Amniotic stem cell (primary cell): Measurements from ENCODE around the gene MIEF2.

Experiments
- DNase-seq: peaks from one replicate; lab custom pipeline; 2025; lab: John Stamatoyannopoulos, UW

MIEF2 gene

DNA sequence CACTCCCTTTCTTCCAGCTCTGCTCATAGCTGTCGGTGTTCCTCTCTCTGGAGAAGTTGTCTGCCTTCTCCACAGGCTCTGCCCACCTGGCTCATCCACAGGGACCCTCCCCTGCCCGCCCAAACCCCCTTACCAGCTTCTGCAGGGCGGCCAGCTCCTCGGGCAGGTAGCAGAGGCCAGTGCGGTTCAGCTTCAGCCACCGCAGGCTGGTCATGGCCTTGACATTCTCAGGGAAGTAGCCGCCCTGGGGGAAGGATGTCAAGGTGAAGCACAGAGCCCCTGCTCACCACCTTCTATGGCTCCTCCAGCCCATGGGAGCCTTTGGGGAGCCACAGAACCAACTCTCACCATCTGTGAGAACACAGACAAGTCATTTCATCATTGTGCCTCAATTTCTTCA lies 3.7 kb upstream of the MIEF2 start:
- DNase-seq: no peak

DNA sequence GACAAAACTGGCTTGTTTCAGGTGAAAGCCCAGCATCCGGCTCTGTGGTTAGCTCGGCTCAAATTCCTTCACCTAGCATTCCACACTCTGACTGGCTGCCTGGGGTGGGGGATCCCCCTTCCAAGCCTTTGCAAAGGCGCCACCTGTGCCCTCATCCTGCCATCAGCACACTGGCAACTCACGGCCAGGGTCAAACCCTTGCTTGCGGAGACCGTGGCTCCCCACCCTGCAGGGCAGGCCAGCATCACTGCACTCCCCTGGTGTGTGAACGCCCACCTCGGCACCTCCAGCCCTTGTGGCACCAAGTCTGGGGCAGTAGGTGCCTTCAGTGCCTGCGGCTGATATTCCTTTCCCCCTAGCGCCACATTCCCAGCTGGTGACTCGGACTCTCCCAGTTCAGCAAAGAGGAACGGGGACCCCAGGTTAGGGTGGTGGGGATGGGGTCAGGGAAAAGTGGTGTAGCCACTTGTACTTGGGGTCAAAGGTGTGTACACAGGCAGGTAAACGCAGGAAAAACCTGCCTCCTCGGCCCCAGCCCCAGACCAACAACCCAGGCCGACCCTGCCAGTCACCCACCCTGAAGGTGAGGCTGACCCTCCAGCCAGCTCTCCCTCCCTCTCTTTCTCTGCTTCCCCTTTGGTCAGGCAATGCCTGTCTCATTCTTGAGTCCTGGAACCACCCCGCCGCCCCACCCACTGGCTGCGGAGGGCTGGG lies 3.0 kb upstream of the MIEF2 start:
- DNase-seq: no peak

DNA sequence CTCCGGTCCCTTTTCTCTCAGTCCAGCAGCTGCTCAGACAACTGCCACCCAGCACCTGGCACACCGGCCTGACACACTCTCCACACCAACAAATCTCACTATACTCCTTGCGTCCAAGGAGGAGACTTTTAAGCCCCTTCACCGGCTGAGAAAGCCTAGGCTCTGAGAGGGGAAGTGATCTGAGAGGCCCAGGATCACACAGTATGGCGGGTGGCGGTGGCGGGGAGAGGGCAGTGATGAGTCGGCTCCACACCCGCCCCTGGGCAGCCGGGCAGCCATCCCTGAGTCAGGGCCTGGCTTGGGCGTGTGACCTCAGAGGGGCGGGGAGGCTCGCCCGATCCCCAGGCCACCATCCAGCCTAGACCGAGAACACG lies 2.5 kb upstream of the MIEF2 start:
- DNase-seq: peak; percentile 51

DNA sequence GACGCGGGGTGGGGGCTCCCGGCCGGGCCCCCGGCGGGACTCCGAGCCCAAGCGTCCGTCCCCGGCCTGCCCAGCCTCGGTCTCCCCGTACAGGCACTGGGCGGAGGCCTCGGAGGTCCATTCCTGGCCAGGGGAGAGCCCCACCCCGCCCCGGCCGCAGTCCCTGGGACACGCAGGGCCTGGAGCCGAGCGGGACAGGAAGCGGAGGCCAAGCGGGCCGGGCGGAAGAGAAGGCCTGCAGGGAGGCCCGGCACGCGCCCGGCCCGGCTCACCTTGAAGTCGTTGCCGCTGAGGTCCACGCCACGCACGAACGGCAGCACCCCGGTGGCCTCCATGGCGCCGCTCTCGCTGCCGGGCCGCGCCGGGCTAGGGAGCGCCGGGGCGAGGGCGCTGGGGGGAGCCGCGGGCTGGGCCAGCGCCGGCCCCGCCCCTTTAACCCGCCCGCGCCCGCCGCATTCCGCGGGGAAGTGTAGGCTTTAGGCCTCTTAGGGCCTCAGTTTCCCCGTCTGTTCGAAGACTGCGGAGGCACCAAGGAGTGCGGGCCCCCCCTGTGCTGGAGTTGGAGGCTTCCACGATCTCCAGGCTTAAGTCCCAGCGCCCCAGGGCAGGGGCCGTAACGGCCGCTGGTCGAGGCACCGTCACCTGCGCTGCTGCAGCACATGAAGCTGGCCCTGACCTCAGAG lies 2.0 kb upstream of the MIEF2 start, which contains the start of gene FLII:
FLII (minus strand) TSS at position 383 of the 683 bp plus-strand sequence; CDS start at position 335, 48 bp downstream.
- DNase-seq: no peak

- no peak for DNase-seq
These were observed 686 bp upstream of the MIEF2 start for GRCh38 chr17:18259621-18260331.

GRCh38 chr17:18261146-18261515 lies 669 bp downstream of the MIEF2 start:
- peak; percentile 60 for DNase-seq

- no peak for DNase-seq
These were observed 1.2 kb downstream of the MIEF2 start for GRCh38 chr17:18261659-18262058.

- DNase-seq: no peak
These were observed 1.6 kb downstream of the MIEF2 start for GRCh38 chr17:18262111-18262510.

GRCh38 chr17:18262641-18263040 lies 2.2 kb downstream of the MIEF2 start:
- DNase-seq: no peak

- no peak for DNase-seq
These were observed 3.6 kb downstream of the MIEF2 start for GRCh38 chr17:18263885-18264682.

DNA sequence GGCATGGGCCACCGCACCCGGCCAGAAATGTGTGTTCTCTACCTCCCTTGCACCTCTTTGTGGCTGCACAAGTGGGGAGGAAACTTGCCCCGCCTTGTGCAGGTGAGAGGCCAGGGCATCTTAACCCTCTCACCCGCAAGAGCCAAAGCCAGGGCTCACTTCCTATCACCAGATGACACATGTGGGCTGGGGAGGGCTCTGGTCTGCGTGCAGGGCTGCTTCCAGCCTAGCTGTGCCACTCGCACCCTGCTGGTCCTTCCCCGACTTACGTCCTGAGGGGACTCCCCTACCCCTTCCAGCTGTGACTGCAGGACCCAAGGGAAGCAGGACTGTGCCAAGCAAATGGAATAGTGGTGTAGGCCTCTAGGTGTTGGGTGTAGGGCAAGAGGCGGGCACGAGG lies 6.9 kb downstream of the MIEF2 start:
- no peak for DNase-seq

DNA sequence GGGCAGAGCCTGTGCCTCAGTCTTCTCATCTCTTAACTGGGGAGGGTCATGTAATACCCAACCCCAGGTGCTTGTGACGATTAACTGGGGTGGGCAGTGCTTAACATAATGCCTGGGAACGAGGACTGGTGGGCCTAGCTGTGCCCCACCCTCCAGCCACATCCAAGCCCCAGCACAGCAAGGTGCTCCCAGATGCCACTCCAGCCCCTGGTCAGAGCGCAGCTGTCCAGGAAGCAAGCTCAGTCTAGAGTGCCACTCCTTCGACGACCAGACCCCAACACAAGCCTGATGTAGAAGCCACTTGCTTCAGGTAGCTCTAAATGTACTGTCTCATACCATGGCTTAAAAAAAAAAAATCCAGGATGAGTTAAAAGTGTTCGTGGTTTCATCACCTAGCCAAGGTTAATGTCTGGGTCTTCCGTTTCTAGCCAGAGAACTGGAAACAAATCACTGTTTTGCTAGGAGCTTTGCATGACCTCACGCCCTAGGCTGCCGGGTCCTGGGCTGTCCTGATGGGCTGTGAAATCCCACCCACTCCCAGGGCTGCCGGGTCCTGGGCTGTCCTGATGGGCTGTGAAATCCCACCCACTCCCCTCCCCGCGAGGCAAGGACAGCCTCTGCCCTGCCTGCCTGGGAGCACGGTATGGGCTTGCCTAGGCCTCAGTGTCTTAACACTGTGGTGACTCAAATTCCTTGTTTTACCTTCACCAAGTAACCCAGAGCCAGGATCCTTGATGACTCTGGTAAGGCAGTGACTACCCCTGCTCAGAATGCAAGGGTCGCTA lies 7.7 kb downstream of the MIEF2 start:
- no peak for DNase-seq

- no peak for DNase-seq
These were observed 9.8 kb downstream of the MIEF2 start for GRCh38 chr17:18270046-18270931.

DNA sequence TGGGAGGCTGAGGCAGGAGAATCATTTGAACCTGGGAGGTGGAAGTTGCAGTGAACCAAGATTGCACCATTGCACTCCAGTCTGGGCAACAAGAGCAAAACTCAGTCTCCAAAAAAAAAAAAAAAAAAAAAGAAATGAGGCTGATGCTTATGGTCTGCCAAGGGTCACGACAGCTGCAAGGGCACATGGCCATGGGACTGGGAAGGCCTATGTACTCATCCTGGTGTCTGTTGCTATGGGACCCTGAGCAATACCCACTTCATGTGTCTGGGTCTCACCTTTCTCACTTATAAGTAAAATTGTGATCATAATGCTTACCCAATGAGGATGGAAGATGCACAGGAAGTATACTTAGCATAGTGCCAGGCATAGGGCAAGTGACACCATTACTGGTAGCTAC lies 16.6 kb downstream of the MIEF2 start:
- no peak for DNase-seq

GRCh38 chr17:18278867-18279266 lies 18.4 kb downstream of the MIEF2 start:
- no peak for DNase-seq

DNA sequence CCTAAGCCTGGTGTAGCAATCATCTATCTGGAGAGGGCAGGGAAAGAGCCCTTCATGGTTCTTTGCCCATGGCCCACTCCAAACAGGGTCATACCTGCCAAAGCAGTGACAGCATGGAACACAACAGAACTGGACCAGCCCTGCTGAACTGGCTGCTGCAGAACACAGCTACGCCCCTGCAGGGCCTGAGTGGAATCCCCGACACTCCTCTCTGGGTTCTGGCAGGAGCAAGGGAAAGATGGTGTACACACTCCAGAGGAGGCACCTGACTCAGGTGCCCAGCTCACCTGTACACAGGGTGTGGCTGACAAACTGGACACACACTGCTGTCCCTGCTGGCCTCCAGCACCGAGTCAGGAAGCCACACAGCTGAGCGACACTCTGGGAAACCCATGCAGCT lies 19.8 kb downstream of the MIEF2 start:
- DNase-seq: no peak

DNA sequence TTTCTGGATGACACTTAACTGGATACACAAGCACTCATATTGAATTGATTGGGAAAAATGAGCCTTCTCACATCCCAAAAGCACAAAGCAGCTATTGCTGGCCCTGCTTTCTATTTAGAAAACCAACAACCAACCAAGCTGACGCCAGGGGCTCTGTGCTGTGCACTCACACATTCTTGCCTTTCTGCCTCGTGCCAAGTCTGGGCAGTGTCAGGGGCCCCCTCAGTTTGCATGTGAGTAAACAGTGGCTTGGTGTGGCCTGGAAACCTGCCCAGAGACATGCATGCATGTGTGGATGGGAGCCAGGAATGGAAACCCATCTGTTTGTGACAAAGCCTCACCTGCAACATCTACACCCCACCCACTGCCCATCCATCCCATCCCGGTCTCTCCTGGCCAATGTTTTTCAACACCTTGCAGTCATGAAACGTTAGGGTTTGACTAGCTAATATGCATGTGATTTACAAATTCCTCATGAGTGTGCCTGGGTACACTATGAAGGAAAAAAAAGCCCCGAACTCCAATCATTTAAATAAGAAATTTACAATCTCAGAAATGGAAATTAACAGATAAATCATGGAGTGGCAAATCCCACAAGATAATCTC lies 20.4 kb downstream of the MIEF2 start:
- DNase-seq: no peak

DNA sequence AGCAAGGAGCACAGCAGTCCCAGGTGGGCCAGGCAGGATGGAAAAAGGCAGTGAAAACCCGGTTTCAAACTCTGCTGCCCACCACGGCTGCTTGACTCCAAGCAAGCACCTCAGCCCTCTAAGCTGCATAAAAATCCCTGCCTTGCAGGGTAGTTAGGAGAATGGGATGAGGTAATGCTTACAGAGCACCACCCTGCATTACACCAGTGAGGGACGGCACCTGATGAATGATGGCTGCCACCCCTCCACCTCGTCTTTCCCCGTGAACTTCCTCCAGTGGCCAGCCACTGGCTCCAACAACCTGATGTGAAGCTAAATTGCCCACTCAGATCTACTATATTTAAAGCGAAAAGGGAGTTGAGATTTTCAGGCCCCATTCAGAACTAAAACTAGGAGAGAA lies 21.3 kb downstream of the MIEF2 start:
- DNase-seq: no peak

- DNase-seq: no peak
These were observed 24.8 kb downstream of the MIEF2 start for GRCh38 chr17:18285296-18285695.
